B cell (primary cell): ENCODE results near the gene DGKB.

Experiments
- EZH2 ChIP-seq: IDR thresholded peaks from 2 replicates; pipeline ENCODE4 v1.6.1; 2012; ENCODE audit warnings: borderline replicate concordance, low read depth, mild to moderate bottlenecking, moderate library complexity, low read length; ENCODE audit not compliant: insufficient read depth, poor library complexity, severe bottlenecking
- TF ChIP-seq, protein P1 (sequence below): fragments of 200-600 bp; IDR thresholded peaks from one replicate; pipeline ENCODE4 v1.8.0; 2022; ENCODE audit warnings: antibody characterized with exemption, mild to moderate bottlenecking

DNA sequence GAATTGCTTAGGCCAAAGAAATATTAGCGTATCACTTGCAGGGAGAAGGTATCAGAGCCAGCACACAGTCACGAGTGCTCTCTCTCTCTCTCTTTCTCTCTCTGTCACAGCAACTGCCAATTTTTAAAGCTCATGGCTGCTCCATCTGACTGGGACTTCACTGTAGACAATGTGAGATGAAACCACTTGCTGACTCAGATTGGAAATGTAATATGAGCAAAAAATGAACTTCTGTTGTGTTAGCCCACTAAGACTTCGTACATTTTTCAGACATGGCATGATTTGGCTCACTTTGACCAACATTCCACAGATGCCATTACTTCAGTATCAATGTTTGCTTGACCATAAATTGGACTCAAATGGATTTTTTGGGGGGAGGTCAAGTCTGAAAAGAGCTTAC lies 68.1 kb downstream of the DGKB start:
- TF ChIP-seq, protein P1, sequence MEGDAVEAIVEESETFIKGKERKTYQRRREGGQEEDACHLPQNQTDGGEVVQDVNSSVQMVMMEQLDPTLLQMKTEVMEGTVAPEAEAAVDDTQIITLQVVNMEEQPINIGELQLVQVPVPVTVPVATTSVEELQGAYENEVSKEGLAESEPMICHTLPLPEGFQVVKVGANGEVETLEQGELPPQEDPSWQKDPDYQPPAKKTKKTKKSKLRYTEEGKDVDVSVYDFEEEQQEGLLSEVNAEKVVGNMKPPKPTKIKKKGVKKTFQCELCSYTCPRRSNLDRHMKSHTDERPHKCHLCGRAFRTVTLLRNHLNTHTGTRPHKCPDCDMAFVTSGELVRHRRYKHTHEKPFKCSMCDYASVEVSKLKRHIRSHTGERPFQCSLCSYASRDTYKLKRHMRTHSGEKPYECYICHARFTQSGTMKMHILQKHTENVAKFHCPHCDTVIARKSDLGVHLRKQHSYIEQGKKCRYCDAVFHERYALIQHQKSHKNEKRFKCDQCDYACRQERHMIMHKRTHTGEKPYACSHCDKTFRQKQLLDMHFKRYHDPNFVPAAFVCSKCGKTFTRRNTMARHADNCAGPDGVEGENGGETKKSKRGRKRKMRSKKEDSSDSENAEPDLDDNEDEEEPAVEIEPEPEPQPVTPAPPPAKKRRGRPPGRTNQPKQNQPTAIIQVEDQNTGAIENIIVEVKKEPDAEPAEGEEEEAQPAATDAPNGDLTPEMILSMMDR: no peak
- no peak for TF ChIP-seq EZH2
